Measurements from ENCODE around the gene RBM26.

GRCh38 chr13:79340490-79340889 is 65.6 kb downstream of the RBM26 start:
- TF ChIP-seq CTCF (conservative IDR thresholded peaks at IDR 0.05 in 1 of 2, IDR thresholded peaks at IDR 0.05 in 1 of 2; ENCODE audit: low read depth in 1 of 2, low read length in 2 of 2) (no peak), EZH2 (IDR thresholded peaks at IDR 0.05; ENCODE audit: low read length, missing control alignments) (no peak)

Measured in fibroblast of lung (primary cell).